ENCODE data around the gene RWDD1.

GRCh38 chr6:116605935-116606334, 34.6 kb downstream of the RWDD1 start:
- TF ChIP-seq CTCF (IDR thresholded peaks at IDR 0.05) = no peak
- no peak for TF ChIP-seq EZH2 (IDR thresholded peaks at IDR 0.05; ENCODE audit: borderline replicate concordance, insufficient read depth, low read depth, low read length, poor library complexity, severe bottlenecking)
